ENCODE measurements around the gene PLEKHA4. TPM values are rescaled to one million over a fixed set of nuclear protein-coding genes. Genes with fewer than 3 reads are reported as not detected.

The PLEKHA4 gene
- total and polyA plus RNA-seq, 9 of the 15 experiments (the other 6 are each of a cell fraction or from before 2014, with no cell fraction given), result 0.07 to 30.8 (median 11.4) TPM

DNA sequence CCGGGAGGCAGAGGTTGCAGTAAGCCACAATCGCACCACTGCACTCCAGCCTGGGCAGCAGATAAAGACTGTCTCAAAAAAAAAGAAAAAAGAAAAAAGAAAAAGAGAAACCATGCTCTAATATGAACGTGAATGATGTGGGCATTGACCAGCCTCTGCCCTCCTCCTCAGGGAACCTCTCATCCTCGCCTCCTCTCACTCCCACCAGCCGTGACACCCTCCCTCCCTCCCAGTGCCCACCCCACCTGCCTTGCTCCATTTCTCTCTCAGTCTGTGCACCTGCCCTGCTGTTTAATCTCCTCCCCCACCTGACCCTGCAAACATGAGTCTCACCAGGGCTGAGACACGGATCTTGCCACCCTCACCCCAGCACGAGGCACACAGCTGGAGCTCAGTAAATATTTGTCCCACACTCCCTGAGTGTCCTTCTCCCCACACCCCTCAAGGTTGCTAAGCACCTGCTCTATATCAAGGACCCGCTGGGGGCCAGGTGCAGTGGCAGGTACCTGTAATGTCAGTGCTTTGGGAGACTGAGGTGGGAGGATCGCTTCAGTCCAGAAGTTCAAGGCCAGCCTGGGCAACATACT, 50.1 kb downstream of the PLEKHA4 start:
- no TSS peak for BruUV-seq (replicated peaks)
- no peak overlapping the region for H2AFZ ChIP-seq (ENCODE audit: low read depth, low read length)
- H3K9ac ChIP-seq (ENCODE audit: insufficient read depth in 1 of 2, low read depth in 2 of 2, low read length in 2 of 2), result peak overlapping the region in 1 of 2 experiments; percentile 24; a peak in 1 of 4 replicates
- H3K27me3 ChIP-seq (ENCODE audit: control insufficient read depth in 2 of 2, insufficient read depth in 2 of 2, low read length in 2 of 2), result no peaks in the 10 kb centered on the region
- TF ChIP-seq BCL6 (CRISPR knock-in tag; IDR thresholded peaks at IDR 0.05), result no peak
- TF ChIP-seq CBFA2T3 (IDR thresholded peaks at IDR 0.05), result peak; percentile 21; the same call in 1 of the 2 replicates
- no peak for TF ChIP-seq CSDE1 (IDR thresholded peaks at IDR 0.05)
- no peak for TF ChIP-seq ESRRB (CRISPR knock-in tag; IDR thresholded peaks at IDR 0.05; ENCODE audit: borderline replicate concordance)
- TF ChIP-seq ZNF79 (CRISPR knock-in tag; IDR thresholded peaks at IDR 0.05; ENCODE audit: low read depth), result no peak
- ChIA-PET CTCF (ENCODE audit: low intra/inter-chr PET ratio) (no interaction called here), POLR2A (interaction anchor here (0.7 kb wide), 1 partner anchor 25 kb away, joined by 3 read pairs; no protein-coding TSS in a partner anchor)
- WGBS (ENCODE audit: insufficient coverage, low coverage, missing lambda C conversion rate), result 36% methylated on average over 3 of the region's 9 CpGs
- H4K20me1 ChIP-seq (replicated peaks; ENCODE audit: control insufficient read depth, insufficient read depth, low read length), result no peaks in the 10 kb centered on the region
- no peak for DNase-seq (ENCODE audit: extremely low read depth in 1 of 4, low spot score in 3 of 4)
- H3K79me2 ChIP-seq (ENCODE audit: control insufficient read depth, insufficient read depth, low read length), result no peaks in the 10 kb centered on the region
- no peak overlapping the region for H3K27ac ChIP-seq (ENCODE audit: extremely low read depth, low read depth, low read length)
- no peak overlapping the region for H3K4me2 ChIP-seq (ENCODE audit: insufficient read depth, low read length)
- intact Hi-C loops (cut with micrococcal nuclease), result no loop called here
- peaks cover 3% of the 10 kb centered on the region; the same call in 1 of the 2 replicates for H3K9me3 ChIP-seq (replicated peaks; ENCODE audit: control insufficient read depth, insufficient read depth, low read depth, low read length)
- in situ Hi-C loops (cut with MboI), result no loop called here
- H3K36me3 ChIP-seq (ENCODE audit: control insufficient read depth, insufficient read depth, low read length), result no peaks in the 10 kb centered on the region
- no peak for FAIRE-seq
- H3K4me3 ChIP-seq, result no peak overlapping the region
- no peaks in the 10 kb centered on the region for H3K9me1 ChIP-seq (ENCODE audit: control insufficient read depth, insufficient read depth, low read length)
- H3K4me1 ChIP-seq (replicated peaks in 1 of 2; ENCODE audit: control insufficient read depth in 2 of 2, insufficient read depth in 2 of 2, low read length in 2 of 2), result peaks cover 3 to 17% of the 10 kb centered on the region in 2 experiments; a peak in 4 of 5 replicates
- ATAC-seq, result no peak

GRCh38 chr19:48817585-48818124, 50.8 kb downstream of the PLEKHA4 start:
- CTCF ChIA-PET (ENCODE audit: low intra/inter-chr PET ratio), result interaction anchor here (1.1 kb wide), 1 partner anchor 18 kb away, joined by 4 read pairs; the partner anchor contains the start of gene HSD17B14
- no peak overlapping the region for H3K9ac ChIP-seq (ENCODE audit: insufficient read depth in 1 of 2, low read depth in 2 of 2, low read length in 2 of 2)
- intact Hi-C loops (cut with micrococcal nuclease), result no loop called here
- H3K27me3 ChIP-seq (ENCODE audit: control insufficient read depth in 2 of 2, insufficient read depth in 2 of 2, low read length in 2 of 2), result no peaks in the 10 kb centered on the region
- no peaks in the 10 kb centered on the region for H4K20me1 ChIP-seq (replicated peaks; ENCODE audit: control insufficient read depth, insufficient read depth, low read length)
- POLR2A ChIA-PET, result interaction anchor here (0.7 kb wide), 1 partner anchor 25 kb away, joined by 3 read pairs; no protein-coding TSS in a partner anchor
- no peaks in the 10 kb centered on the region for H3K79me2 ChIP-seq (ENCODE audit: control insufficient read depth, insufficient read depth, low read length)
- H3K36me3 ChIP-seq (ENCODE audit: control insufficient read depth, insufficient read depth, low read length), result no peaks in the 10 kb centered on the region
- BruUV-seq (replicated peaks), result no TSS peak
- FAIRE-seq, result no peak
- peaks cover 7 to 23% of the 10 kb centered on the region in 2 experiments for H3K4me1 ChIP-seq (replicated peaks in 1 of 2; ENCODE audit: control insufficient read depth in 2 of 2, insufficient read depth in 2 of 2, low read length in 2 of 2)
- no peak for DNase-seq (ENCODE audit: extremely low read depth in 1 of 4, low spot score in 3 of 4)
- no peak overlapping the region for H3K4me2 ChIP-seq (ENCODE audit: insufficient read depth, low read length)
- H3K9me3 ChIP-seq (replicated peaks; ENCODE audit: control insufficient read depth, insufficient read depth, low read depth, low read length), result peaks cover 3% of the 10 kb centered on the region; the same call in 1 of the 2 replicates
- no peaks in the 10 kb centered on the region for H3K9me1 ChIP-seq (ENCODE audit: control insufficient read depth, insufficient read depth, low read length)
- no peak overlapping the region for H3K27ac ChIP-seq (ENCODE audit: extremely low read depth, low read depth, low read length)
- 80% methylated on average over 5 of the region's 5 CpGs for WGBS (ENCODE audit: insufficient coverage, low coverage, missing lambda C conversion rate)
- no peak overlapping the region for H3K4me3 ChIP-seq
- in situ Hi-C loops (cut with MboI), result no loop called here
- ATAC-seq, result no peak
- H2AFZ ChIP-seq (ENCODE audit: low read depth, low read length), result no peak overlapping the region
- TF ChIP-seq USF2 (CRISPR knock-in tag; IDR thresholded peaks at IDR 0.05) (peak; percentile 61), MEF2A (IDR thresholded peaks at IDR 0.05; ENCODE audit: control insufficient read depth, low read depth, low read length) (no peak), ZC3H11A (IDR thresholded peaks at IDR 0.05; ENCODE audit: low read depth, low read length) (no peak), ZNF253 (CRISPR knock-in tag; conservative IDR thresholded peaks at IDR 0.05) (no peak), ZNF24 (IDR thresholded peaks at IDR 0.05) (0 out of 2 replicates have a peak, but pooled peaks have one; percentile 64), ZNF282 (CRISPR knock-in tag; IDR thresholded peaks at IDR 0.05) (no peak), SP1 (CRISPR knock-in tag; IDR thresholded peaks at IDR 0.05) (no peak), SRSF1 (IDR thresholded peaks at IDR 0.05; ENCODE audit: low read depth, low read length) (no peak), PKNOX1 (IDR thresholded peaks at IDR 0.05) (peak; percentile 77)
